Keratinocyte (primary cell): ENCODE results near the gene CD53. TPM values are rescaled to one million over a fixed set of nuclear protein-coding genes. Genes with fewer than 3 reads are reported as not detected.
"Not testable (repeated sequence)": the region's sequence is repeated elsewhere in the genome, so short reads cannot be mapped to it uniquely, and the experiment has no call there.

Source experiments
- DNase-seq: peaks from one replicate; pipeline ENCODE4 v3.0.0-alpha.2; 2011; ENCODE audit warnings: low read depth, missing footprints, low spot score
- FAIRE-seq: peaks from 2 replicates; lab custom pipeline; 2011; peaks lifted over from hg19 to GRCh38; lab: Jason Lieb, UNC
- H2AFZ ChIP-seq: 2 replicates; pipeline ENCODE4 v1.6.0; 2012; ENCODE audit warnings: low read length, control low read depth, inconsistent platforms; ENCODE audit not compliant: control insufficient read depth
- H3K27ac ChIP-seq: 2 replicates; pipeline ENCODE4 v1.5.1; 2011; ENCODE audit warnings: low read length; ENCODE audit not compliant: control insufficient read depth, insufficient read depth
- H3K27me3 ChIP-seq: 3 replicates; pipeline ENCODE4 v1.6.0; 2011; ENCODE audit warnings: low read length; ENCODE audit not compliant: control insufficient read depth, insufficient read depth; ENCODE audit errors: extremely low read depth
- H3K36me3 ChIP-seq, 2 experiments: 2 replicates in 1 of 2; 3 replicates in 1 of 2; pipeline ENCODE4 v1.5.1; 2011; ENCODE audit warnings: low read length in 2 of 2, mild to moderate bottlenecking in 1 of 2; ENCODE audit not compliant: control insufficient read depth in 2 of 2, insufficient read depth in 2 of 2; ENCODE audit errors: extremely low read depth in 1 of 2
- H3K4me1 ChIP-seq: 3 replicates; pipeline ENCODE4 v1.5.1; 2011; ENCODE audit warnings: low read length; ENCODE audit not compliant: control insufficient read depth, insufficient read depth; ENCODE audit errors: extremely low read depth
- H3K4me2 ChIP-seq: 3 replicates; pipeline ENCODE4 v1.6.0; 2011; ENCODE audit warnings: low read depth, low read length; ENCODE audit not compliant: control insufficient read depth, insufficient read depth; ENCODE audit errors: extremely low read depth
- H3K4me3 ChIP-seq, 3 experiments: fragments of 200-600 bp in 1 of 3; sonication (generic) in 1 of 3; 2 replicates in 2 of 3; 3 replicates in 1 of 3; pipeline ENCODE4 v1.5.1; 2011 to 2016; ENCODE audit warnings: low read length in 3 of 3, mild to moderate bottlenecking in 3 of 3, control low read depth in 2 of 3, inconsistent platforms in 1 of 3, low read depth in 1 of 3, mixed read lengths in 1 of 3, mixed run types in 1 of 3, moderate library complexity in 1 of 3; ENCODE audit not compliant: control insufficient read depth in 2 of 3, insufficient read depth in 2 of 3; ENCODE audit errors: extremely low read depth in 1 of 3
- H3K79me2 ChIP-seq: 2 replicates; pipeline ENCODE4 v1.6.0; 2012; ENCODE audit warnings: low read length; ENCODE audit not compliant: control insufficient read depth, insufficient read depth
- H3K9ac ChIP-seq: 3 replicates; pipeline ENCODE4 v1.6.0; 2011; ENCODE audit warnings: low read length; ENCODE audit not compliant: control insufficient read depth, insufficient read depth; ENCODE audit errors: extremely low read depth
- H3K9me1 ChIP-seq: 3 replicates; pipeline ENCODE4 v1.6.0; 2011; ENCODE audit warnings: low read length; ENCODE audit not compliant: control insufficient read depth, insufficient read depth; ENCODE audit errors: extremely low read depth
- H3K9me3 ChIP-seq: 2 replicates; pipeline ENCODE4 v1.5.1; 2012; ENCODE audit warnings: low read depth, low read length; ENCODE audit not compliant: control insufficient read depth
- H4K20me1 ChIP-seq: 3 replicates; pipeline ENCODE4 v1.6.0; 2011; ENCODE audit warnings: low read length; ENCODE audit not compliant: control insufficient read depth, insufficient read depth; ENCODE audit errors: extremely low read depth
- EZH2 ChIP-seq: IDR thresholded peaks from one replicate; pipeline ENCODE4 v1.6.1; 2012; ENCODE audit warnings: inconsistent platforms, mild to moderate bottlenecking, low read length, moderate library complexity
- dilution Hi-C: fragments of 300-500 bp; cut with MboI; formaldehyde crosslinking; loops from one replicate; pipeline ENCODE4 v1.7.0; 2020; ENCODE audit warnings: low sequenced_read_pairs; ENCODE audit not compliant: extremely low pct_ligation_motif_present
- polyA plus RNA-seq, 5 experiments: library from polyadenylated mRNA; depleted of rRNA in 3 of 5; stranded (reverse) in 3 of 5; stranded (forward) in 1 of 5; unstranded in 1 of 5; fragments of >200 nt; gene quantifications; 1 replicate in 1 of 5; 2 replicates in 3 of 5; 3 replicates in 1 of 5; pipeline versions ENCODE4 v1.2.1 to v1.2.3, GENCODE V29; 2011 to 2012; ENCODE audit warnings: missing spikeins in 2 of 5, low read depth in 1 of 5, low replicate concordance in 1 of 5
- TF ChIP-seq, protein P1 (sequence below), 3 experiments: IDR thresholded peaks in 1 of 3; conservative IDR thresholded peaks in 1 of 3; optimal IDR thresholded peaks in 1 of 3; 2 replicates in 2 of 3; 3 replicates in 1 of 3; pipeline versions ENCODE3 to v1.5.1; 2011; ENCODE audit warnings: low read length in 3 of 3, mild to moderate bottlenecking in 3 of 3, moderate library complexity in 2 of 3, control low read depth in 1 of 3, inconsistent platforms in 1 of 3; ENCODE audit not compliant: insufficient read depth in 2 of 3; ENCODE audit errors: extremely low read depth in 1 of 3

The CD53 gene
- polyA plus RNA-seq, 1 donor (not counting 4 experiments of a cell fraction or from before 2014, with no cell fraction given): 0.09 TPM

DNA sequence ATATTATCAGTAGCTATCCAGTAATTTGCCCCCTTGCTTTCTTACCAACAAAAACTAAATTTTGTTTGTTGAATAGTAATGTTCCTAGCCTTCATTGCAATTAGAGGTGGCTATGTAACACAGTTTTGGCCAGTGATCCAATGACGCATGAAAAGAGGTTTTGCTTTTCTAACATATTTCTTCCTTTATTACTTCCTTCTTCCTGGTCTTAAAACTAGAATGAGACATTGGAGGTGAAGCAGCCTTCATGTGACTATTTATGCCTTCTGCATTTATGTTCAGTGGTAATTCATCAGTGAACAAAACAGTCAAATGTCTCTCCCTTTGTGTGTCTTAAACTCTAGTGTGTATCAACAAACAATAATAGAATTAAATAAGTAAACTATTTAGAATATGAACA lies 55.2 kb downstream of the CD53 start:
- Histone ChIP-seq H3K9me3 (no peaks in the 10 kb centered on the region), H2AFZ (peak overlapping the region; percentile 6), H3K9ac (no peak overlapping the region), H3K79me2 (no peaks in the 10 kb centered on the region), H3K4me3 (no peak overlapping the region), H3K4me1 (no peaks in the 10 kb centered on the region), H3K36me3 (no peaks in the 10 kb centered on the region), H3K27me3 (no peaks in the 10 kb centered on the region), H3K27ac (no peak overlapping the region), H3K9me1 (no peaks in the 10 kb centered on the region), H4K20me1 (no peaks in the 10 kb centered on the region), H3K4me2 (no peak overlapping the region)
- no peak for DNase-seq
- dilution Hi-C loops: no loop called here
- no peak for FAIRE-seq
- TF ChIP-seq EZH2: no peak
- TF ChIP-seq, protein P1, sequence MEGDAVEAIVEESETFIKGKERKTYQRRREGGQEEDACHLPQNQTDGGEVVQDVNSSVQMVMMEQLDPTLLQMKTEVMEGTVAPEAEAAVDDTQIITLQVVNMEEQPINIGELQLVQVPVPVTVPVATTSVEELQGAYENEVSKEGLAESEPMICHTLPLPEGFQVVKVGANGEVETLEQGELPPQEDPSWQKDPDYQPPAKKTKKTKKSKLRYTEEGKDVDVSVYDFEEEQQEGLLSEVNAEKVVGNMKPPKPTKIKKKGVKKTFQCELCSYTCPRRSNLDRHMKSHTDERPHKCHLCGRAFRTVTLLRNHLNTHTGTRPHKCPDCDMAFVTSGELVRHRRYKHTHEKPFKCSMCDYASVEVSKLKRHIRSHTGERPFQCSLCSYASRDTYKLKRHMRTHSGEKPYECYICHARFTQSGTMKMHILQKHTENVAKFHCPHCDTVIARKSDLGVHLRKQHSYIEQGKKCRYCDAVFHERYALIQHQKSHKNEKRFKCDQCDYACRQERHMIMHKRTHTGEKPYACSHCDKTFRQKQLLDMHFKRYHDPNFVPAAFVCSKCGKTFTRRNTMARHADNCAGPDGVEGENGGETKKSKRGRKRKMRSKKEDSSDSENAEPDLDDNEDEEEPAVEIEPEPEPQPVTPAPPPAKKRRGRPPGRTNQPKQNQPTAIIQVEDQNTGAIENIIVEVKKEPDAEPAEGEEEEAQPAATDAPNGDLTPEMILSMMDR (optimal IDR thresholded peaks at IDR 0.05 in 1 of 3, IDR thresholded peaks at IDR 0.05 in 1 of 3, conservative IDR thresholded peaks at IDR 0.05 in 1 of 3; ENCODE audit: extremely low read depth in 1 of 3, insufficient read depth in 2 of 3, low read length in 3 of 3): no peak

DNA sequence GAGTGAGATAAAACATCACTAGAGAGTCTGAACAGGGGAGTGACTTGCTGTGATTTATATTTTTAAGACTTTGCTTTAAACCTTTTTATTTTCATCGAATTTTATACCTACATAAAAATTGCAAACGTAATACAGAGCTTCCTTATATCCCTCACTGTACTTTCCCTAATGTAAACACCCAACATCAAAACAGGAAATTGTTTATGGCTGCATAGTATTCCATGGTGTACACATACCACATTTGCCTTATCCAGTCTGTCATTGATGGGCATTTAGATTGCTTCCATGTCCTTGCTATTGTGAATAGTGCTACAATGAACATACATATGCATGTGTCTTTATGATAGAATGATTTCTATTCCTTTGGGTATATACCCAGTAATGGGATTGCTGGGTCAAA lies 56.0 kb downstream of the CD53 start:
- H3K9ac ChIP-seq: no peak overlapping the region
- H3K4me1 ChIP-seq: no peaks in the 10 kb centered on the region
- H3K4me3 ChIP-seq: no peak overlapping the region
- no peaks in the 10 kb centered on the region for H3K36me3 ChIP-seq
- no peaks in the 10 kb centered on the region for H3K79me2 ChIP-seq
- no peaks in the 10 kb centered on the region for H4K20me1 ChIP-seq
- TF ChIP-seq, protein P1 (optimal IDR thresholded peaks at IDR 0.05 in 1 of 3, IDR thresholded peaks at IDR 0.05 in 1 of 3, conservative IDR thresholded peaks at IDR 0.05 in 1 of 3; ENCODE audit: extremely low read depth in 1 of 3, insufficient read depth in 2 of 3, low read length in 3 of 3): no peak
- TF ChIP-seq EZH2: no peak
- H3K9me3 ChIP-seq: no peaks in the 10 kb centered on the region
- no peak overlapping the region for H3K4me2 ChIP-seq
- dilution Hi-C loops: no loop called here
- H3K27ac ChIP-seq: no peak overlapping the region
- no peaks in the 10 kb centered on the region for H3K27me3 ChIP-seq
- FAIRE-seq (no peak), DNase-seq (no peak)
- H3K9me1 ChIP-seq: no peaks in the 10 kb centered on the region
- H2AFZ ChIP-seq: no peak overlapping the region

DNA sequence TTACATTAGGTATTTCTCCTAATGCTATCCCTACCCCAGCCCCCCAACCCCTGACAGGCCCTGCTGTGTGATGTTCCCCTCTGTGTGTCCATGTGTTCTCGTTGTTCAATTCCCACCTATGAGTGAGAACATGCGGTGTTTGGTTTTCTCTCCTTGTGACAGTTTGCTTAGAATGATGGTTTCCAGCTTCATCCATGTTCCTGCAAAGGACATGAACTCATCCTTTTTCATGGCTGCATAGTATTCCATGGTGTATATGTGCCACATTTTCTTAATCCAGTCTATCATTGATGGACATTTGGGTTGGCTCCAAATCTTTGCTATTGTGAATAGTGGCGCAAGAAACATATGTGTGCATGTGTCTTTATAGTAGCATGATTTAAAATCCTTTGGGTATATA lies 58.1 kb downstream of the CD53 start:
- H3K27ac ChIP-seq, H3K79me2 ChIP-seq, dilution Hi-C loops, H3K9me3 ChIP-seq, H3K4me1 ChIP-seq, FAIRE-seq, DNase-seq, H3K36me3 ChIP-seq, H3K27me3 ChIP-seq, H3K4me3 ChIP-seq, H3K9ac ChIP-seq, H3K4me2 ChIP-seq, H2AFZ ChIP-seq, H3K9me1 ChIP-seq, H4K20me1 ChIP-seq: not testable (repeated sequence)
